Stimulated activated CD4-positive, alpha-beta T cell treated with anti-CD3 and anti-CD28 coated beads, TNF-alpha, amount 100 ng/mL, for 48 hours (primary cell): Measurements from ENCODE around the gene UBASH3A.

Source experiments
- DNase-seq, 3 donors: peaks; one replicate each; pipeline ENCODE4 v3.0.0-alpha.2; 2020; ENCODE audit warnings: low read depth in 3 of 3

The UBASH3A gene

GRCh38 chr21:42451941-42452340 is 48.2 kb downstream of the UBASH3A start:
- DNase-seq = no peak

- DNase-seq = no peak
Measured at GRCh38 chr21:42452401-42453223, 48.9 kb downstream of the UBASH3A start.

- DNase-seq = no peak
Measured at GRCh38 chr21:42453224-42453985, 49.7 kb downstream of the UBASH3A start.

GRCh38 chr21:42453986-42454570 is 50.4 kb downstream of the UBASH3A start:
- DNase-seq = no peak

GRCh38 chr21:42454786-42455185 is 51.1 kb downstream of the UBASH3A start:
- no peak for DNase-seq

- no peak for DNase-seq
Measured at GRCh38 chr21:42455196-42455595, 51.5 kb downstream of the UBASH3A start.

- DNase-seq = no peak
Measured at GRCh38 chr21:42455754-42456440, 52.2 kb downstream of the UBASH3A start.

GRCh38 chr21:42456457-42456856 is 52.8 kb downstream of the UBASH3A start:
- peak in 2 of 3 donors; percentile 46 to 53 for DNase-seq

- DNase-seq = no peak
Measured at GRCh38 chr21:42459082-42459460, 55.4 kb downstream of the UBASH3A start.

GRCh38 chr21:42459546-42460215 is 56.0 kb downstream of the UBASH3A start:
- DNase-seq = no peak

- DNase-seq = no peak
Measured at GRCh38 chr21:42460391-42461184, 56.9 kb downstream of the UBASH3A start.

GRCh38 chr21:42461185-42461520 is 57.5 kb downstream of the UBASH3A start:
- no peak for DNase-seq

- no peak for DNase-seq
Measured at GRCh38 chr21:42461881-42462877, 58.5 kb downstream of the UBASH3A start.

- peak in 2 of 3 donors; percentile 53 to 62 for DNase-seq
Measured at GRCh38 chr21:42463861-42464515, 60.3 kb downstream of the UBASH3A start.

GRCh38 chr21:42465008-42465802 is 61.5 kb downstream of the UBASH3A start:
- no peak for DNase-seq

- no peak for DNase-seq
Measured at GRCh38 chr21:42465803-42466127, 62.1 kb downstream of the UBASH3A start.

- no peak for DNase-seq
Measured at GRCh38 chr21:42466700-42467099, 63.0 kb downstream of the UBASH3A start.
